GM19351 (cell line): ENCODE measurements around the gene CTNNBL1.
"Not testable (repeated sequence)": the region's sequence is repeated elsewhere in the genome, so short reads cannot be mapped to it uniquely, and the experiment has no call there.

Experiments
- ATAC-seq: cut with Tn5 transposase; IDR thresholded peaks from one replicate; pipeline ENCODE4 v1.9.1; 2021; ENCODE audit warnings: mild to moderate bottlenecking, moderate library complexity; ENCODE audit not compliant: unreplicated experiment

Gene CTNNBL1

GRCh38 chr20:37848706-37849105 lies 154.9 kb downstream of the CTNNBL1 start:
- no peak for ATAC-seq

GRCh38 chr20:37849156-37849555 lies 155.3 kb downstream of the CTNNBL1 start:
- no peak for ATAC-seq

- ATAC-seq, result no peak
Measured at GRCh38 chr20:37849566-37849965, 155.7 kb downstream of the CTNNBL1 start.

- no peak for ATAC-seq
Measured at GRCh38 chr20:37850036-37850592, 156.3 kb downstream of the CTNNBL1 start.

- no peak for ATAC-seq
Measured at GRCh38 chr20:37850724-37851355, 157.0 kb downstream of the CTNNBL1 start.

GRCh38 chr20:37852666-37853065 lies 158.8 kb downstream of the CTNNBL1 start:
- no peak for ATAC-seq

- ATAC-seq, result peak; percentile 85
Measured at GRCh38 chr20:37853823-37854375, 160.1 kb downstream of the CTNNBL1 start.

- not testable (repeated sequence) for ATAC-seq
Measured at GRCh38 chr20:37856034-37856433, 162.2 kb downstream of the CTNNBL1 start.

- no peak for ATAC-seq
Measured at GRCh38 chr20:37856932-37857660, 163.3 kb downstream of the CTNNBL1 start.

- no peak for ATAC-seq
Measured at GRCh38 chr20:37859406-37860171, 165.8 kb downstream of the CTNNBL1 start.

- ATAC-seq, result no peak
Measured at GRCh38 chr20:37863289-37863688, 169.5 kb downstream of the CTNNBL1 start.

- ATAC-seq, result no peak
Measured at GRCh38 chr20:37864298-37864697, 170.5 kb downstream of the CTNNBL1 start.

GRCh38 chr20:37866051-37866450 lies 172.2 kb downstream of the CTNNBL1 start:
- no peak for ATAC-seq

- ATAC-seq, result no peak
Measured at GRCh38 chr20:37867289-37868195, 173.7 kb downstream of the CTNNBL1 start.

- no peak for ATAC-seq
Measured at GRCh38 chr20:37868851-37869333, 175.1 kb downstream of the CTNNBL1 start.

GRCh38 chr20:37869334-37869861 lies 175.6 kb downstream of the CTNNBL1 start:
- no peak for ATAC-seq

- no peak for ATAC-seq
Measured at GRCh38 chr20:37870294-37870693, 176.5 kb downstream of the CTNNBL1 start.

GRCh38 chr20:37871751-37872150 lies 177.9 kb downstream of the CTNNBL1 start:
- ATAC-seq, result no peak

- ATAC-seq, result no peak
Measured at GRCh38 chr20:37872161-37872560, 178.3 kb downstream of the CTNNBL1 start.

- ATAC-seq, result no peak
Measured at GRCh38 chr20:37873884-37874283, 180.1 kb downstream of the CTNNBL1 start.
